HG02938 (cell line): ENCODE measurements around the gene PTN.

ENCODE experiments used
- ATAC-seq: cut with Tn5 transposase; IDR thresholded peaks from one replicate; pipeline ENCODE4 v1.9.1; 2021; ENCODE audit warnings: mild to moderate bottlenecking, moderate library complexity; ENCODE audit not compliant: unreplicated experiment

Gene PTN

GRCh38 chr7:137343281-137343841 is at the start of gene PTN:
Gene PTN, minus strand, starts transcription at chr7:137343733. Its CDS starts 88,760 bp downstream, at chr7:137254973.
- ATAC-seq: no peak

- no peak for ATAC-seq
Measured at GRCh38 chr7:137390076-137390475, 46.5 kb upstream of the PTN start.

- no peak for ATAC-seq
Measured at GRCh38 chr7:137388916-137389315, 45.4 kb upstream of the PTN start.

- no peak for ATAC-seq
Measured at GRCh38 chr7:137386966-137387365, 43.4 kb upstream of the PTN start.

- ATAC-seq: no peak
Measured at GRCh38 chr7:137381045-137381444, 37.5 kb upstream of the PTN start.

GRCh38 chr7:137373507-137373906 is 30.0 kb upstream of the PTN start:
- no peak for ATAC-seq

- ATAC-seq: no peak
Measured at GRCh38 chr7:137371616-137372015, 28.1 kb upstream of the PTN start.

- no peak for ATAC-seq
Measured at GRCh38 chr7:137366995-137367394, 23.5 kb upstream of the PTN start.

GRCh38 chr7:137363683-137364082 is 20.1 kb upstream of the PTN start:
- no peak for ATAC-seq

- ATAC-seq: no peak
Measured at GRCh38 chr7:137360087-137360679, 16.6 kb upstream of the PTN start.

- ATAC-seq: no peak
Measured at GRCh38 chr7:137354961-137355360, 11.4 kb upstream of the PTN start.

- ATAC-seq: no peak
Measured at GRCh38 chr7:137354396-137354795, 10.9 kb upstream of the PTN start.

GRCh38 chr7:137351941-137352340 is 8.4 kb upstream of the PTN start:
- ATAC-seq: no peak

- no peak for ATAC-seq
Measured at GRCh38 chr7:137345799-137346449, 2.4 kb upstream of the PTN start.

GRCh38 chr7:137342828-137343261 is 688 bp downstream of the PTN start:
- ATAC-seq: no peak

GRCh38 chr7:137342265-137342664 is 1.3 kb downstream of the PTN start:
- no peak for ATAC-seq

GRCh38 chr7:137337902-137338301 is 5.6 kb downstream of the PTN start:
- no peak for ATAC-seq

- ATAC-seq: no peak
Measured at GRCh38 chr7:137335814-137336213, 7.7 kb downstream of the PTN start.

GRCh38 chr7:137331378-137331777 is 12.2 kb downstream of the PTN start:
- ATAC-seq: no peak

GRCh38 chr7:137329411-137329810 is 14.1 kb downstream of the PTN start:
- no peak for ATAC-seq

- no peak for ATAC-seq
Measured at GRCh38 chr7:137328373-137329120, 15.0 kb downstream of the PTN start.

GRCh38 chr7:137325927-137326326 is 17.6 kb downstream of the PTN start:
- ATAC-seq: no peak
